HUDEP-2 (cell line): ENCODE results near the gene SLC6A20.
A peak's percentile ranks its signal among the peaks of the same experiment; 100 is the strongest.
"Not testable (repeated sequence)": the region's sequence is repeated elsewhere in the genome, so short reads cannot be mapped to it uniquely, and the experiment has no call there.

ENCODE experiments used
- DNase-seq, 76 experiments: peaks; one replicate each; lab custom pipeline; 2025; ENCODE audit not compliant: unreplicated experiment in 76 of 76; lab: John Stamatoyannopoulos, UW

Gene SLC6A20

DNA sequence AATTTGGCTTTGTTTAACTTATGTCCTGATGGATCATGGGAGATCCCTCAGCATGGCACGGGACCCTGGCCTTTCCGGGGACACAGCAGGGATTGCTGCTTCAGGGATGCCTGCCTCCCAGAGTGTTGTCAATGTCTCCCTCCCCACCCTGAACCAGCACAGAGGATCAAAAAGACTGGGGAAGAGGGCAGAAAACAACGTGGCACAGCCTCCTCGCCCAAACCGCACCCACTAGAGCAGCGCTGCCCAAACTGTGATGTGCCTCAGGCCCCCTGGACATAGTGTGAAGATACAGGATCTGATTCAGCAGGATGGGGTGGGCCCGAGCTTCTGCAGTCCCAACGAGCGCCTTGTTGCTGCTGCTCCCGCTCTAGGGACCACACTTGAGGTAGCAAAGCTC, 34.5 kb downstream of the SLC6A20 start:
- DNase-seq: no peak

GRCh38 chr3:45760878-45761711, 35.2 kb downstream of the SLC6A20 start:
- DNase-seq: peak in 29 of 76 experiments; percentile 1 to 47 (median 21)

DNA sequence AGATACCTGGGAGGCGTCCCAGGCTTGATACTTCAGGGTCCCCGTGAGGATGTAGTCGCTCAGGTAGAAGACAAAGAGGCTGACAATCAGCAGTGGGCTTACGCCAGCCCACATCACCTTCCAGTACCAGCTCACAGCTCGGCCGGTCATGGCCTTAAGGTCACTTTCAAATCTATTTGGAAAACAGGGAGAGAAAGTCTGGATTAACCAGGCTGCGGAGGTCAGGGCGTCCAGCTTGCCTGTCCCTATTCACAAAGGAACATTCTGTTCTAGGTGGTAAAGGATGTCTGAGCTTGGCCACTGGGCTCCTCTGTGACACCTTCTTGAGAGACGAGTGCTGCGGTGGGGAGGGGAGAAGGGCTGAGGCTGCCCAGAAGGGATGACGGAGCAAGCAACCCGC, 36.5 kb downstream of the SLC6A20 start:
- no peak for DNase-seq

DNA sequence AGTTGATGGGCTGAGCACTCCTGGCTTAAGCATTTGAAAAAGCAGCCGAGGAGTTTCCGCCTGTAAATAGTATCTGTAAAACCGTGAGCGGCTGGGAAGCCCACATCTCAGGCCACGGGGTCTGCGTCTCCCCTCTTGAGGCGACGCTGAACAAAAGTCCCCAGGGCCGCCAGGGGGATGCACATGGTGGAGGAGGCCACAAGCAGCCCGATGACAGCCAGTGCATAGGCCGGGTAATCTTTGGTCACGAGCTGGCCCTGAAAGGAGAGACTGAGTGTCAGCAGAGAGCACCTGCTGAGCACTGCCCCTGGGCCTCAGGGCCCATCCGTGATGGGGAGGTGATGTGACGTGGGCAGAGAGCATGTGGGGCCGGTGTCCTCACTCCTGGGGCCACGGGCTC, 37.5 kb downstream of the SLC6A20 start:
- DNase-seq: no peak

DNA sequence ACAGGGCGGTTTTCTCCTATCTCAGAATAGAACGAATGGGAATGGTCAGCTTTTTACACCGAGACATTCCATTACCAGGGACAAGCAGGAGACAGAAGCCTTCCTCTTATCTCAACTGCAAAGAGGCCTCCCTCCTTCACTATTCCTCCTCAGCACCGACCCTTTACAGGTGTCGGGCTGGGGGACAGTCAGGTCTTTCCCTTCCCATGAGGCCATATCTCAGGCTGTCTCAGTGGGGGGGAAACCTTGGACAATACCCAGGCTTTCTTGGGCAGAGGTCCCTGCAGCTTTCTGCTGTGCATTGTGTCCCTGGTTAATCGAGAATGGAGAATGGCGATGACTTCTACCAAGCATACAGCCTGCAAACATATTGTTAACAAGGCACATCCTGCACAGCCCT, 39.2 kb downstream of the SLC6A20 start:
- DNase-seq: not testable (repeated sequence)

- DNase-seq: no peak
These were observed 40.3 kb downstream of the SLC6A20 start for GRCh38 chr3:45756055-45756454.

DNA sequence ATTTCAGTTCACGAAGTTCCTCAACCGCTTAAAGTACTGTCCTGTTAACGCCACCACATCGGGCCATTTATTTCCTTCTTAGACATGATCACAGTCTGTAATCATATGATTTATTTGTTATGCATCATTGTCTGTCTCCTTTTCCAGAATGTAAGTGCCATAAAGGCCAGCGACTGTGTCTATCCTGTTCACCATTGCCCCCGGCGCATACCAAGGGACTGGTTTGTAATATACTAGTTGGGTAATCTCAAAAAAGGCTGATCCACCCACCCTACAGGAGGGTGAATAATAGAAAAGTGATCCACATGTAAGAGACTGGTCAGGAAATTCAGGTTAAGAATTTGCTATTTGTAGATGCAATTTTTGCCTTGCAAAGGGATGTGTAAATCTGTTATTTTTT, 41.9 kb downstream of the SLC6A20 start:
- DNase-seq: no peak

DNA sequence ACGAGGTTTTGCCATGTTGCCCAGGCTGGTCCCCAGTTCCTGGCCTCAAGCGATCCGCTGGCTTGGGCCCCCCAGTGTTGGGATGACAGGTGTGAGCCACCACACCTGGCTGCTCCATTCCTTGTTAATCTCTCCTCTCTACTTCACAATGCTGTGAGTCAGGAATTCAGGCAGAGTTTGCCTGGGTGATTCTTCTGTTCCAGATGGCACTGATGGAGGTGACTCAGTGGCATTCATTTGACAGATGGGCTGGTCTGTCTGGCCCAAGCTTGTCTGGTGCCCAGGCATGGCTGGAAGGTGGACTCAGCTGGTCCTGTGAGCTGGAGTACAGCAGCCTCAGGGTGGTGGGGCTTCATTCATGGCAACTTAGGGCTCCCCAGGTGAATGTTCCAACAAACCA, 43.2 kb downstream of the SLC6A20 start:
- DNase-seq: no peak

DNA sequence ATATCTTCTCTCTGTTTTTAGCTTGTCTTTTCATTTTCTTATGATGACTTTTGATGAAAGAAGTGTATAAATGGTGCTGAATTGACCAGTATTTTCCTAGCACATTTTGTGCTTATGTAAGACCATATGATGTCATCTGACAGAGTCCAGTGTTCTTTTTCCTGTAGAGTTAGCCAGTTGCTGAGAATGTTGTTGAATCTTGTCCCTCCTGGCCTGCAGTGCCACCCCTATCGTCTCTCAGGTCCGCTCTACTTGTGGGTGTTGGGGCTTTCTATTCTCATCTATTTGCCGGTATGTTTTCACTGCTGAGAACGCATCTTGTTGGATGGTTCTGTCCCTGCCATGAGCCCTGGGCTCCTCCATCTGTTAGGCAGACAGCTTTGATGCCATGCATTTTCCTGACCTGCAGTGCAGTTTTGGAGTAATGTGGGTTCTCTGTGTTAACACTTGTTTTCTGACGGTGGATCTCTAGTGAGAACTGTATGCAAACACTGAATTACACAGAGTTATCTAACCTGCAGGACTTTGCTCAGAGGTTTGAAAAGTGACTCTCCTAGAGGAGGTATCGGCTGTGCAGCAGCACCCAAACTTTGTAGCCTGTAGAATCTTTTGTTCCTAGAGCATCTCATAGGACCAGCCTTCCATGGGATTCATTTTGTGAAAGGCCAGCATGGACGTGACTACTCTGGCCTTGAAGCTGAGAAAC, 44.6 kb downstream of the SLC6A20 start:
- no peak for DNase-seq

- DNase-seq: no peak
These were observed 46.5 kb downstream of the SLC6A20 start for GRCh38 chr3:45749880-45750279.

DNA sequence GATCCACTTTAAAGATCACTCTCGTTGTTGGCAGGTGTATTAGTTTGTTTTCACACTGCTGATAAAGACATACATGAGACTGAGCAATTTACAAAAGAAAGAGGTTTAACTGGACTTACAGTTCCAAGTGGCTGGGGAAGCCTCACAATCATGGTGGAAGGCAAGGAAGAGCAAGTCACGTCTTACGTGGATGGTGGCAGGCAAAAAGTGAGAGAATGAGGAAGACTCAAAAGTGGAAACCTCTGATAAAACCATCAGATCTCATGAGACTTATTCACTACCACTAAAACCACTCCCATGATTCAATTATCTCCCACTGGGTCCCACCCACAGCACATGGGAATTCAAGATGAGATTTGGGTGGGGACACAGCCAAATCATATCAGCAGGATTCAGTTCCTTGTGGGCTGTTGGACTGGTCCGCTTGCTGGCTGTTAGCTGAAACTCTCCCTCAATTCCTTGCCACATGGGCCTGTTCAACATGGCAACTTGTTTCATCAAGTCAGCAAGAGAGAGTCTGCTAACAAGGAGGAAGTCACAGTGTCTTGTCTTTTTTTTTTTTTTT, 47.2 kb downstream of the SLC6A20 start:
- peak in 10 of 76 experiments; percentile 3 to 26 (median 12) for DNase-seq

DNA sequence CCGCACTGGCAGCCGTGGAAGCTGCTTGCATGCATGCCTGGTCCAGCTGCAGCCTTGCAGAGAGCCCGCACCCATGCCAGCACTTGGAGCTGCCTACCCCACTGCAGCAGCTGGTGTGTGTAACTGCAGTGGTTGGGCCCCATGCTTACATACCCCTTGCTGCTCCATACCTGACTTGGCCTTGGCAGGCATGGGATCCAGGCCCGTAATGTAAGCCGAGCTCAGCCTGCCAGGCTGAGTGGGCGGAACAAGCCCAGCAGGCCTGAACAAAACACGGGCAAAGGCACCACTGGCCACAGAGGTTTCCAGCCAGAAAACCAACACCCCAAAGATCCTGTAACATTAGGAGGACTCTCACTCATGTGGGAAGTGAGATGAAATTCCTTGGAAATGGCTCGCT, 48.3 kb downstream of the SLC6A20 start:
- DNase-seq: no peak

DNA sequence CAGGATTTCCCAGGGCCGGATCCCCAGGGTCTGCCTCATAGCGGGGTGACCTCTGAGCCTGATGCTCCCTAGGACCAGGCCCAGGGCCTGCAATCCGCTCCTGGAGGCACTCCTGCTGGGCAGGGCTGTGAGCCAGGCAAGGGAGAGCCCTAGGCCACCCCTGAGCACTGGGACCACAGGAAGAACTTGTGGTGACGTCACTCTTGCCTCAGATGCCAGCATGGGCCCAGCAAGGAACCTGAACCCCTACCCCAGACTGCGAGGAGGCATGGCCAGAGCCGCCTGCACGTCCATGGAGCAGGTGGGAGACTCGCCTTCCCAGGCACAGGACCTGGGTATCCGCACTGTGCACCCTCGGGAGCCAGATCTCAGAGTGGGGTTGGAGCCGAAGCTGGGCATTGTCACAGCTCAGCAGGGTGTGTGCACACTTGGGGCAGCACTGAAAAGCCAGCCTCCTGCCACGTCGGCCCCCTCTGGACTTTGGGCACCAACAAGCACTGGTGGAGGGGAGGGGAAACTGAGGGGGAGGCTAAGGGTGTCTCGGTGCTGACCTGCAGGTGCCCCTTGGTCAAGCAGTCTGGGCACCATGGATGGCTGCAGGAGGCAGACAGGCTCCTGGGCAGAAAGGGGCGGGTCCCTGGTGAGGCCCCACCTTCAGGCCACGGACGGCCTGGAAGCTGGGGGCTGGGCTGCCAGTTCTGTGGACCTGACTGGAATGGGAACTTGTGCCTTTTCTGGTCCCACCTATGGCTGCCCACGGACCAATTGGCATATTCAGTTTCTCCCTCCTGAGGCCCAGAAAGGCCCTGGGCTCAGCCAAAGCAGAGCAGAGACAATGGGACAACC, 49.3 kb downstream of the SLC6A20 start:
- no peak for DNase-seq

- DNase-seq: no peak
These were observed 50.1 kb downstream of the SLC6A20 start for GRCh38 chr3:45746165-45746776.

GRCh38 chr3:45742461-45743089, 53.8 kb downstream of the SLC6A20 start:
- DNase-seq: no peak

GRCh38 chr3:45741742-45742460, 54.4 kb downstream of the SLC6A20 start:
- no peak for DNase-seq

DNA sequence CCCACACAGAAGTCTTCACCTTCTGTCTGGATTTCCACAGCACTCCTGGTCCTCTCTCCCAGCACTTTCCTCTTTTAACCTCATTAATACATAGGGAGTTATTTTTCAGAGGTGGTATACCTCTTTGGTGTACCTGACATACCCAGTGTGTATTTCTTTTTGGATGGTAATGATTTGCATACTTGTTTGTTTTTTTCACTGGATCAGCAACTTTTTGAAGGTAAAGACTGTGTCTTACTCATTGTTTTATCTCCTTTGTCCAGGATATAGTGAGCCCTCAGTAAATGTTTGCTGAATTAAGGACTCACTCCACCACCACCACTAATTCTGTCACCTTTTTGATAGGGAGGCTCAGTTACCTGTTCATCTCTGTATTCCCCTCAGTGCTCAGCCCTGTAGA, 55.1 kb downstream of the SLC6A20 start:
- no peak for DNase-seq

DNA sequence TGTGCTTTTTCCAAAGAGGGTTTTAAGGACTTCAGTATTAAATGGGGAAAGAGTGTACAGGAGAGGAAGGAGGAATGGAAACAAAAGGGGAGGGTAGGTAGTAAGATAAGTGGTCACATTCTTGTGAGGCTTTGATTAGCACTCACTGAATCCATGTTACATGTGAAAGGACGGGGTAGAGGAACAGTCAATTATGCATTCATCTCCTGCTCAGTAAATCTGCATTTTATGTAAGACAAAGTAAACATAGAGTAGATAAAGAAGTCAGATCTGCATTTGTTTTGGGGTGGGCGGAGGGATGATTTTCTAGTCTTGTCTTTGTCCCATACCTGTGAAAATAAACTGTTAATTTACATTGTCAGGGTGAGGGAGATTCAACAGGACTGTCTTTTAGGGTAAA, 56.3 kb downstream of the SLC6A20 start:
- DNase-seq: no peak

- DNase-seq: peak in 2 of 76 experiments; percentile 3 to 26
These were observed 59.1 kb downstream of the SLC6A20 start for GRCh38 chr3:45737234-45737633.
